GM12872 (cell line): ENCODE results near the gene CLEC2B.

Experiments
- TF ChIP-seq, protein P1 (sequence below): IDR thresholded peaks from 3 replicates; pipeline ENCODE4 v1.5.1; 2011; ENCODE audit warnings: low read depth, mild to moderate bottlenecking, low read length, moderate library complexity; ENCODE audit not compliant: insufficient read depth

Gene CLEC2B

DNA sequence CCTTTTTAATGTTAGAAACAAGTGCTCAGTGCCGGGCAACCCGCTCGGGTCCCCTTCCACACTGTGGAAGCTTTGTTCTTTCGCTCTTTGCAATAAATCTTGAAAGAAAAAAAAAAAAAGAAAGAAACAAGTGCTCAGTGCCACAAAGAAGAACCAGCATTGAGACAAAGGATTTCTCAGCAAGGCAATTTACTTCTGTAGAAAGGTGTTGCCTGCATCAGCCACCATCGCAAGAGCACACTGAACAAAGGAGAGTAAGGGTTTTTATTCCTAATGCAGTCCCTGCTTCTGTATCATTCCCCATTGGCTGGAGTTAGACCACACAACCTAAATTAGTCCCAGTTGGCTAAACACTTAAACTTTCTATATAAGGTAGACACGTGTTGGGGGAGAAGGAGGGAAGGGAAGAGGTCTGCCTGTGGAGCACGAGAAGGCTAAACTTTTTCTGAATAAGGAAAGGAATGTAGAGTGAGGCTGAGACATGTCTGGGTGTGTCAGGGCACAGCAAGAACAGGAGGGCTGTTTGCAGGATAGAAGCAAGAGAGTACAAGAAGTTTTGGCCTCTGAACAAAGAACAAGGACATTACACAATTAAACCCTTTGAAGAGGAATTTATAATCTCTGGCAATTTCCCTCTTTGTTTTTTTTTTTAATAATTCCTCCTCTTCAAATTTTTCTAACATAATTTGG lies 33.5 kb upstream of the CLEC2B start:
- TF ChIP-seq, protein P1, sequence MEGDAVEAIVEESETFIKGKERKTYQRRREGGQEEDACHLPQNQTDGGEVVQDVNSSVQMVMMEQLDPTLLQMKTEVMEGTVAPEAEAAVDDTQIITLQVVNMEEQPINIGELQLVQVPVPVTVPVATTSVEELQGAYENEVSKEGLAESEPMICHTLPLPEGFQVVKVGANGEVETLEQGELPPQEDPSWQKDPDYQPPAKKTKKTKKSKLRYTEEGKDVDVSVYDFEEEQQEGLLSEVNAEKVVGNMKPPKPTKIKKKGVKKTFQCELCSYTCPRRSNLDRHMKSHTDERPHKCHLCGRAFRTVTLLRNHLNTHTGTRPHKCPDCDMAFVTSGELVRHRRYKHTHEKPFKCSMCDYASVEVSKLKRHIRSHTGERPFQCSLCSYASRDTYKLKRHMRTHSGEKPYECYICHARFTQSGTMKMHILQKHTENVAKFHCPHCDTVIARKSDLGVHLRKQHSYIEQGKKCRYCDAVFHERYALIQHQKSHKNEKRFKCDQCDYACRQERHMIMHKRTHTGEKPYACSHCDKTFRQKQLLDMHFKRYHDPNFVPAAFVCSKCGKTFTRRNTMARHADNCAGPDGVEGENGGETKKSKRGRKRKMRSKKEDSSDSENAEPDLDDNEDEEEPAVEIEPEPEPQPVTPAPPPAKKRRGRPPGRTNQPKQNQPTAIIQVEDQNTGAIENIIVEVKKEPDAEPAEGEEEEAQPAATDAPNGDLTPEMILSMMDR, result no peak

- TF ChIP-seq, protein P1, result no peak
These were observed 31.8 kb upstream of the CLEC2B start for GRCh38 chr12:9900930-9901329.

GRCh38 chr12:9899209-9899608 lies 30.1 kb upstream of the CLEC2B start:
- TF ChIP-seq, protein P1, result no peak

DNA sequence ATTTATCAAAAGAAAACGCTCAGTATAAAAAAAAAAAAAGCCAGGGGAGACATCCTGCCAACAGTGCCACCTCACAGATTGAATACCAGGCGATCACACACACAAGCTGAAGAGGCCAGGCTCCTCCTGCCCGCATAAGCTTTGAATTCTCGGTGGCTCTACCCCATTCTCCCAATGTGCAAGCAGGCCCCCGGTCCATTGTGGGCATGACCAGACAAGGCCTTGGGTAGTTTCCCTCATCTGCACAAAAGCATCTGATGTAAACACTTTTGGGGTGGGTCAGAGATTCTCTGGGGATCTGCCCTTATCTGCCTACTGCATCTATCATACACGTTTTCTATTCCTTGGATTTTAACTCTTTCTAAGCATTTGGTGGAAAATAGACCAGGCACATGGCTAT lies 28.4 kb upstream of the CLEC2B start:
- TF ChIP-seq, protein P1, result no peak

- TF ChIP-seq, protein P1, result no peak
These were observed 26.2 kb upstream of the CLEC2B start for GRCh38 chr12:9895215-9895971.

GRCh38 chr12:9888665-9889273 lies 19.6 kb upstream of the CLEC2B start:
- TF ChIP-seq, protein P1, result no peak

DNA sequence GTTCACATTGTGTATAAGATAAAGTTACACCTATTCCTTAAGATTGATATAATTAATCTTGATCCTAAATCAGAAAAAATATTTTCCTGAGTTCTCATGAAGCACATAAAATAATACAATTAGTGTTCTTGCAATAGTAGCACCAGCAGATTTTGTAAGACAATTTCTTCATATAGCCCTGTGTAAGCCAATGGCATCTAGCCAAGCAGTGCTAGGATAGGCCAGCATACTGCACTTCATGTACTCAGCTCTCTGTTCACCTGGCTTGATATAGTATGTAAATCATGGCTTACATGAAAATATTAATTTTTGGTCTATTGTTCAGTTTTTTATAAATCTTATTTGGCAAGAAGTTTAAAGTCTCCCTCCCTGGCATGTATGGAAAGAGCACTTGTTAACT lies 14.0 kb upstream of the CLEC2B start:
- TF ChIP-seq, protein P1, result no peak
